ENCODE data around the gene ASXL1. TPM values are rescaled to one million over a fixed set of nuclear protein-coding genes. Genes with fewer than 3 reads are reported as not detected.

The ASXL1 gene
- total RNA-seq, 1 donor from 2014 or later: 27.0 TPM

- no peak for DNase-seq (ENCODE audit: low read depth)
Observed at GRCh38 chr20:32452776-32453466, 94.8 kb downstream of the ASXL1 start.

- no peak for DNase-seq (ENCODE audit: low read depth)
Observed at GRCh38 chr20:32453467-32454163, 95.5 kb downstream of the ASXL1 start.

- DNase-seq (ENCODE audit: low read depth): no peak
Observed at GRCh38 chr20:32454164-32455145, 96.3 kb downstream of the ASXL1 start.

- no peak for DNase-seq (ENCODE audit: low read depth)
Observed at GRCh38 chr20:32455171-32455900, 97.2 kb downstream of the ASXL1 start.

- DNase-seq (ENCODE audit: low read depth): no peak
Observed at GRCh38 chr20:32455901-32456701, 98.0 kb downstream of the ASXL1 start.

GRCh38 chr20:32456869-32457478, 98.8 kb downstream of the ASXL1 start:
- DNase-seq (ENCODE audit: low read depth): peak; percentile 58

GRCh38 chr20:32457479-32457986, 99.4 kb downstream of the ASXL1 start:
- DNase-seq (ENCODE audit: low read depth): peak; percentile 72

- DNase-seq (ENCODE audit: low read depth): no peak
Observed at GRCh38 chr20:32458061-32458836, 100.1 kb downstream of the ASXL1 start.

GRCh38 chr20:32458837-32459220, 100.7 kb downstream of the ASXL1 start:
- no peak for DNase-seq (ENCODE audit: low read depth)

GRCh38 chr20:32460231-32460630, 102.1 kb downstream of the ASXL1 start:
- no peak for DNase-seq (ENCODE audit: low read depth)

GRCh38 chr20:32460683-32461320, 102.7 kb downstream of the ASXL1 start:
- no peak for DNase-seq (ENCODE audit: low read depth)

- DNase-seq (ENCODE audit: low read depth): no peak
Observed at GRCh38 chr20:32461836-32462600, 103.9 kb downstream of the ASXL1 start.

GRCh38 chr20:32462900-32463641, 104.9 kb downstream of the ASXL1 start:
- DNase-seq (ENCODE audit: low read depth): no peak

GRCh38 chr20:32463642-32464400, 105.7 kb downstream of the ASXL1 start:
- no peak for DNase-seq (ENCODE audit: low read depth)

GRCh38 chr20:32464401-32465091, 106.4 kb downstream of the ASXL1 start:
- no peak for DNase-seq (ENCODE audit: low read depth)
